Coronary artery (tissue), 2 donors: ENCODE results near the gene UNC79.

Source experiments
- DNase-seq: peaks from one replicate; pipeline ENCODE4 v3.0.0-alpha.2; 2017; ENCODE audit warnings: low spot score
- H3K27ac ChIP-seq, 2 donors: fragments of 200-600 bp; sonication (generic); one replicate each; pipeline ENCODE4 v1.5.1; 2016 to 2019
- H3K4me3 ChIP-seq: fragments of 200-600 bp; sonication (generic); 2 replicates; pipeline ENCODE4 v1.5.1; 2016; ENCODE audit warnings: mild to moderate bottlenecking, moderate library complexity
- TF ChIP-seq, protein P1 (sequence below): fragments of 200-600 bp; sonication (generic); IDR thresholded peaks from one replicate; pipeline ENCODE4 v1.5.1; 2019; ENCODE audit warnings: antibody characterized with exemption

Gene UNC79

GRCh38 chr14:93728651-93729016 lies 297.9 kb downstream of the UNC79 start:
- no peak for DNase-seq
- H3K27ac ChIP-seq, result no peak overlapping the region
- no peak overlapping the region for H3K4me3 ChIP-seq
- TF ChIP-seq, protein P1, sequence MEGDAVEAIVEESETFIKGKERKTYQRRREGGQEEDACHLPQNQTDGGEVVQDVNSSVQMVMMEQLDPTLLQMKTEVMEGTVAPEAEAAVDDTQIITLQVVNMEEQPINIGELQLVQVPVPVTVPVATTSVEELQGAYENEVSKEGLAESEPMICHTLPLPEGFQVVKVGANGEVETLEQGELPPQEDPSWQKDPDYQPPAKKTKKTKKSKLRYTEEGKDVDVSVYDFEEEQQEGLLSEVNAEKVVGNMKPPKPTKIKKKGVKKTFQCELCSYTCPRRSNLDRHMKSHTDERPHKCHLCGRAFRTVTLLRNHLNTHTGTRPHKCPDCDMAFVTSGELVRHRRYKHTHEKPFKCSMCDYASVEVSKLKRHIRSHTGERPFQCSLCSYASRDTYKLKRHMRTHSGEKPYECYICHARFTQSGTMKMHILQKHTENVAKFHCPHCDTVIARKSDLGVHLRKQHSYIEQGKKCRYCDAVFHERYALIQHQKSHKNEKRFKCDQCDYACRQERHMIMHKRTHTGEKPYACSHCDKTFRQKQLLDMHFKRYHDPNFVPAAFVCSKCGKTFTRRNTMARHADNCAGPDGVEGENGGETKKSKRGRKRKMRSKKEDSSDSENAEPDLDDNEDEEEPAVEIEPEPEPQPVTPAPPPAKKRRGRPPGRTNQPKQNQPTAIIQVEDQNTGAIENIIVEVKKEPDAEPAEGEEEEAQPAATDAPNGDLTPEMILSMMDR, result no peak

DNA sequence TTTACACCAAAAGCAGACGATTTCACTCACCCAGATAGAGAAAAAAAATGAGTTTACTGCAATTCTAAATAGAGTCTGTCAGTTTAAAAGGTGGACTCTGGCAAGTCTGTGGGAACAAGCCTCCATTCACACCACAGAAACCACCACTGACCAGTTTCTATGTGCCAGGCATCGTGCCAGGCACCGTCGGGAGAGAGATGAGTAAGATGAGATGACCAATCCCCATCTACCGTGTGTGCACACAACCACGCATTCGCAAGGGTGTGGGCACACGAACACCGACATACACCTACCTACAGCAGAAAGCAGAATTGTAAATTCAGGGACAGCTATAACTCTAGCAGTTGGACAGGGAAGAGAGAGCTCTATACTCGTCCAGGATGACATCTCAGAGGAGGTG lies 299.3 kb downstream of the UNC79 start:
- TF ChIP-seq, protein P1, result no peak
- H3K27ac ChIP-seq, result no peak overlapping the region
- no peak for DNase-seq
- H3K4me3 ChIP-seq, result no peak overlapping the region

- Histone ChIP-seq H3K27ac (no peak overlapping the region), H3K4me3 (no peak overlapping the region)
- TF ChIP-seq, protein P1, result no peak
- no peak for DNase-seq
Measured at GRCh38 chr14:93731753-93732152, 301.0 kb downstream of the UNC79 start.

GRCh38 chr14:93732524-93732923 lies 301.8 kb downstream of the UNC79 start:
- TF ChIP-seq, protein P1, result no peak
- no peak overlapping the region for H3K4me3 ChIP-seq
- no peak for DNase-seq
- no peak overlapping the region for H3K27ac ChIP-seq

- H3K27ac ChIP-seq, result no peak overlapping the region
- DNase-seq, result no peak
- no peak overlapping the region for H3K4me3 ChIP-seq
- TF ChIP-seq, protein P1, result no peak
Measured at GRCh38 chr14:93733231-93733630, 302.5 kb downstream of the UNC79 start.

GRCh38 chr14:93733631-93734030 lies 302.9 kb downstream of the UNC79 start:
- no peak overlapping the region for H3K27ac ChIP-seq
- TF ChIP-seq, protein P1, result no peak
- DNase-seq, result no peak

DNA sequence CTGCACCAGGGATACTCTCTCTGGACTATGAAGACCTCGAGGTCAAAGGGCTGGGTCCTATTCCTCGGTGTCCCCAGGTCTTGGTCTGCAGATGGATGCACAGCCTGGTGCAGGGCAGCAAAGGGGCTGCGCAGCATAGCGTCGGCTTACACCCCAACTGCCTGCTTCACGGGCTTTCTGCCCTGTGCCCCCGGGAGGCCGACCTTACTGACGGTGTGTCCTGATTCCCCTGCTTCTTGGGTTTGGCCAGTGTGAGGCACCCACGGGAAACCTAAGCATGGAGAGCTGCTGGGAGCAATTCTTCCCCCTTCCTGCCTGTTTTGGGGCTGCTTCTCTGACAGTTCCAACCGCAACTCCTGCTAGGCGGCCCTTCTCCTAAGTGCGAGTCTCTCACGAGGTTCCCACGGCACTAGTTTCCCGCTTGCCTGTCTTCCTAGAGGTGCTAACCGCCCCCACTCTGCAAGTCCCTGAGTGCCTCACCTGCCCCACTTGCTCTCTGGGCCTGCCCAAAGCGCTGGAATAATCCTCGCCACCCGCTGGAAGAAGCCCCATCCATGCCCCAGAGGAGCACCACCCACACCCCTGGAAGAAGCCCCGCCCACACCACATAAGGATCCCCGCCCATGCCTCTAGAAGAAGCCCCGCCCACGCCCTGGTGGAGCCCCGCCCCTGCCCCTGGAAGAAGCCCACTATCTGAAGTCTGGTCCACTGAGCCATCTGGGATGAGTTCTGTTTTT lies 303.5 kb downstream of the UNC79 start:
- DNase-seq, result no peak
- Histone ChIP-seq H3K4me3 (no peak overlapping the region), H3K27ac (no peak overlapping the region)
- TF ChIP-seq, protein P1, result no peak

More at GRCh38 chr14:93733631-93734030, 302.9 kb downstream of the UNC79 start:
- no peak overlapping the region for H3K4me3 ChIP-seq
